Astrocyte of the spinal cord (primary cell): ENCODE data around the gene ZNF497.
A peak's percentile ranks its signal among the peaks of the same experiment; 100 is the strongest.

Experiments
- DNase-seq: peaks from one replicate; pipeline ENCODE4 v3.0.0; 2011; ENCODE audit warnings: low read depth, low spot score
- H3K4me3 ChIP-seq: 2 replicates; pipeline ENCODE4 v1.5.1; 2011; ENCODE audit warnings: low read depth, mild to moderate bottlenecking, low read length, moderate library complexity
- in situ Hi-C: cut with HindIII; loops from 2 replicates; pipeline ENCODE4 v1.10.0; 2017; ENCODE audit warnings: low sequenced_read_pairs
- TF ChIP-seq, protein P1 (sequence below): IDR thresholded peaks from 2 replicates; pipeline ENCODE4 v1.5.1; 2012; ENCODE audit warnings: low read depth, mild to moderate bottlenecking, low read length, inconsistent platforms

The ZNF497 gene

DNA sequence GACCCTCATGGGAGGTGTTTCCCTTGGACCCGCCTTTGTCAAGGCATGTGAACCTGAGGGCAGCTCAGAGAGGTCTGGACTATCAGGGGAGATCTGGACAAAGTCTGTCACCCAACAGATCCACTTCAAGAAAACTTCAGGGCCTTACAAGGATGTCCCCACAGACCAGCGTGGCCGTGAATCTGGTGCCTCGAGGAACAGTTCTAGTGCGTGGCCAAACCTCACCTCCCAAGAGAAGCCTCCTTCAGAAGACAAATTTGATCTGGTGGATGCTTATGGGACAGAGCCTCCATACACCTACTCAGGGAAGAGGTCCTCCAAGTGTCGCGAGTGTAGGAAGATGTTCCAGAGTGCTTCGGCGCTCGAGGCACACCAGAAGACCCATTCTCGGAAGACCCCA is 24.2 kb downstream of the ZNF497 start:
- in situ Hi-C loops = no loop called here
- no peak overlapping the region for H3K4me3 ChIP-seq
- no peak for DNase-seq
- TF ChIP-seq, protein P1, sequence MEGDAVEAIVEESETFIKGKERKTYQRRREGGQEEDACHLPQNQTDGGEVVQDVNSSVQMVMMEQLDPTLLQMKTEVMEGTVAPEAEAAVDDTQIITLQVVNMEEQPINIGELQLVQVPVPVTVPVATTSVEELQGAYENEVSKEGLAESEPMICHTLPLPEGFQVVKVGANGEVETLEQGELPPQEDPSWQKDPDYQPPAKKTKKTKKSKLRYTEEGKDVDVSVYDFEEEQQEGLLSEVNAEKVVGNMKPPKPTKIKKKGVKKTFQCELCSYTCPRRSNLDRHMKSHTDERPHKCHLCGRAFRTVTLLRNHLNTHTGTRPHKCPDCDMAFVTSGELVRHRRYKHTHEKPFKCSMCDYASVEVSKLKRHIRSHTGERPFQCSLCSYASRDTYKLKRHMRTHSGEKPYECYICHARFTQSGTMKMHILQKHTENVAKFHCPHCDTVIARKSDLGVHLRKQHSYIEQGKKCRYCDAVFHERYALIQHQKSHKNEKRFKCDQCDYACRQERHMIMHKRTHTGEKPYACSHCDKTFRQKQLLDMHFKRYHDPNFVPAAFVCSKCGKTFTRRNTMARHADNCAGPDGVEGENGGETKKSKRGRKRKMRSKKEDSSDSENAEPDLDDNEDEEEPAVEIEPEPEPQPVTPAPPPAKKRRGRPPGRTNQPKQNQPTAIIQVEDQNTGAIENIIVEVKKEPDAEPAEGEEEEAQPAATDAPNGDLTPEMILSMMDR = no peak

DNA sequence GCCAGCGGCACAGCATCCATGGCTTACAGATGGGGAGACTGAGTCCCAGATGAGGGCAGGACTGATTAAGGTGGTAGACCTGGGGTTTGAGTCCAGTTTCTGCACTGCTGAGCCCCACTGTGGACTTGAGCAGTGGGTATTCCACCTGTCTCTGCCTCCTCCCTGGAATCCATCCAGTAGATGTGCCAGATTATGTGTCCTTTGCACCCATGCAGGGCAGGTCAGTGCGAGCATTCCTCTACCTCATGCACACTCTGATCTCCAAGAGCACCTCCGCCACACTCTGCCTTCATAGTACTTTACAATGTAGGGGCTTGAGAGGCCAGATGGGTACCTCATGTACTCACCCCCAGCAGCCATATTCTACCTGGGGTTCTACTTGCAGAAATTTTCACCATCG is 25.7 kb downstream of the ZNF497 start:
- in situ Hi-C loops = no loop called here
- no peak for DNase-seq
- TF ChIP-seq, protein P1 = no peak
- no peak overlapping the region for H3K4me3 ChIP-seq

DNA sequence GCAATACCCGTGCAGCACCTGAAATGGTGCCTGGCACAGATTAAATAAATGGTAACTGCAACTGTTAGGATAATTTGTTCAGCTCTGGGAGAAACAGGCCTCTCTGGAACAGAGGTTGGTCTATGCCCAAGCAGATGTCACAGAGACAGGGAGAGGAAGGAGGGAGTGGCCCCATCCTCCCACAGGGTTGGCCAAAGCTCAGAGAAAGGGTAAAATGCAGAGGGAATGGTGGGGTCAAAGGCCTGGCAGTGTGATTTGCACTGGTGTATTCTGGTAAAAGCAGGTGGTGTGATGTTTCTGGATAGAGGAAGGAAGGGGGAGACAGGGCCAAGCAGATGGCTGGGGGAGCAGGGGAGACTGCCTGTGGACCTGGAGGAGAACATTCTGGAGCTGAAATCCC is 26.3 kb downstream of the ZNF497 start:
- TF ChIP-seq, protein P1 = no peak
- in situ Hi-C loops = no loop called here
- no peak overlapping the region for H3K4me3 ChIP-seq

DNA sequence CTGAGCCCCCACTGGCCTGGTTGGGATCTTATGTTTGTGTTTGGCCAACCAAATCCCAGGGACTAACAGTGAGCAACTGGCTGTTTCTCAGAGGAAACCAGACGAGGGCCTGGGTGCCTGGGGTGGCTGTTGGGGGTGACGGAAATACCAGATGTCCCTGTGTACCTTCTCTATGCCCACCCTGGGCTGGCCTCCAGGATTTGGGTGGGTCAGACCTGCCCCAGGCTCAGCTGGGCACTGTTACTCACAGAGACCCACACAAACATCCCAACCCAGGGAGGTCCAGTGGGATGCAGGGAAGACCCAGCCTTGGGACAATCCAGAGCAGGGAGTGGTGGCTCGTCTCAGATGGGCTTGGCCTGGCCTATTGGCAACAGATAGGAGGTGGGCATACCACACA is 26.9 kb downstream of the ZNF497 start:
- no peak for DNase-seq
- in situ Hi-C loops = no loop called here
- no peak overlapping the region for H3K4me3 ChIP-seq
- TF ChIP-seq, protein P1 = no peak

More for the DNA sequence above, 26.3 kb downstream of the ZNF497 start:
- DNase-seq = no peak

DNA sequence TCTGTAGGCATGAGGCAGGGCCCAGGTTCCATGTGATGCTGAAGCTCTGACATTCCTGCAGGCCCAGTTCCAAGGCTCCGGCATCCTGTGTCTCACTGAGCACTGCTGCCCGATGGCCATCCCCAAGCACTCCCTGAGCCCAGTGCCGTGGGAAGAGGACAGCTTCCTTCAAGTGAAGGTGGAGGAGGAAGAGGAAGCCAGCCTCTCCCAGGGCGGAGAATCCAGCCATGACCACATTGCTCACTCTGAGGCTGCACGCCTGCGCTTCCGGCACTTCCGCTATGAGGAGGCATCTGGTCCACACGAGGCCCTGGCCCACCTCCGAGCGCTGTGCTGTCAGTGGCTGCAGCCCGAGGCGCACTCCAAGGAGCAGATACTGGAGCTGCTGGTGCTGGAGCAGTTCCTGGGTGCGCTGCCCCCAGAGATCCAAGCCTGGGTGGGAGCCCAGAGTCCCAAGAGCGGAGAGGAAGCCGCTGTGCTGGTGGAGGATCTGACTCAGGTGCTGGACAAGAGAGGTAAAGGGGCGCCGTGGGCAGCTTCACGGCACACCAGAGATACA is 27.8 kb downstream of the ZNF497 start:
- in situ Hi-C loops = no loop called here
- TF ChIP-seq, protein P1 = no peak
- DNase-seq = no peak
- H3K4me3 ChIP-seq = no peak overlapping the region

DNA sequence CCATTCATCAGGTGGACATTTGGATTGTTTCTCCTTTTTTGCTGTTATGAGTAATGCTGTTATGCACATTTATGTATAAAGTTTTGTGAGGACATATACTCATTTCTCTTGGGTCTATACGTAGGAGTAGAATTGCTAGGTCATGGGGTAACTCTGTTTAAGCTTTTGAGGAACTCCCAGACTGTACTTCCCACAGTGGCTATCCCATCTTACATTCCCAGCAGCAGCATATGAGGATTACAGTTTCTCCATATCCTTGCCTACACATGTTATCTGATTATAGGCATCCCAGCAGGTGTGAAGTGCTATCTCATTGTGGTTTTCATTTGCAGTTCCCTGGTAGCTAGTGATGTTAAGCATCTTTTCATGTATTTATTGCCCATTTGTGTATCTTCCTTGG is 29.9 kb downstream of the ZNF497 start:
- no peak for DNase-seq
- TF ChIP-seq, protein P1 = no peak
- in situ Hi-C loops = no loop called here
- no peak overlapping the region for H3K4me3 ChIP-seq

DNA sequence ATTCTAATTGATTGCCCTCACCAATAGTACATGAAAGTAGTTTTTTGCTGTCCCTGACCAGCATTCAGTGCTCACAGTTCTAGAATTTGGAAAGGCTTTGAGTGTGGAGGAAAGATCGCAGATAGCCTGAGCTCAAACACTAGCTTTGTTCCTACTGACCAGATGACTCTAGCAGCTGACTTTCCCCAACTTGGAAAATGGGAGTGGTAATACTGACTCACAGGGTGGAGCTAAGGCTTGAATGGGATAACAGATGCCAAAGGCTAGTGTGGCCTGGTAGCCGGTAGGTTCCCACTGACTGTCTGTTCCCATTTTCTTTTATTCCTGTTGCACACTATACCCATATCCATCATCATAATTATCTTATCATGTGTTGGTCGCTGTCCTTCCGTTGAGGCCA is 32.1 kb downstream of the ZNF497 start:
- H3K4me3 ChIP-seq = no peak overlapping the region
- peak; percentile 65 for DNase-seq
- in situ Hi-C loops = no loop called here
- TF ChIP-seq, protein P1 = no peak
